ENCODE data around the gene RAP1GAP. TPM values are rescaled to one million over a fixed set of nuclear protein-coding genes. Genes with fewer than 3 reads are reported as not detected.

RAP1GAP gene
- total RNA-seq, 1 donor from 2014 or later = 62.4 TPM

- ATAC-seq (no peak), DNase-seq (no peak)
- Histone ChIP-seq H3K36me3 (peaks cover 78% of the 10 kb centered on the region), H3K27me3 (no peaks in the 10 kb centered on the region), H3K9me3 (no peaks in the 10 kb centered on the region), H3K4me1 (no peaks in the 10 kb centered on the region), H3K27ac (no peak overlapping the region), H3K4me3 (no peak overlapping the region)
- TF ChIP-seq, protein P1, sequence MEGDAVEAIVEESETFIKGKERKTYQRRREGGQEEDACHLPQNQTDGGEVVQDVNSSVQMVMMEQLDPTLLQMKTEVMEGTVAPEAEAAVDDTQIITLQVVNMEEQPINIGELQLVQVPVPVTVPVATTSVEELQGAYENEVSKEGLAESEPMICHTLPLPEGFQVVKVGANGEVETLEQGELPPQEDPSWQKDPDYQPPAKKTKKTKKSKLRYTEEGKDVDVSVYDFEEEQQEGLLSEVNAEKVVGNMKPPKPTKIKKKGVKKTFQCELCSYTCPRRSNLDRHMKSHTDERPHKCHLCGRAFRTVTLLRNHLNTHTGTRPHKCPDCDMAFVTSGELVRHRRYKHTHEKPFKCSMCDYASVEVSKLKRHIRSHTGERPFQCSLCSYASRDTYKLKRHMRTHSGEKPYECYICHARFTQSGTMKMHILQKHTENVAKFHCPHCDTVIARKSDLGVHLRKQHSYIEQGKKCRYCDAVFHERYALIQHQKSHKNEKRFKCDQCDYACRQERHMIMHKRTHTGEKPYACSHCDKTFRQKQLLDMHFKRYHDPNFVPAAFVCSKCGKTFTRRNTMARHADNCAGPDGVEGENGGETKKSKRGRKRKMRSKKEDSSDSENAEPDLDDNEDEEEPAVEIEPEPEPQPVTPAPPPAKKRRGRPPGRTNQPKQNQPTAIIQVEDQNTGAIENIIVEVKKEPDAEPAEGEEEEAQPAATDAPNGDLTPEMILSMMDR (IDR thresholded peaks at IDR 0.05) = no peak
- intact Hi-C loops (cut with DNase I) = no loop called here
Observed at GRCh38 chr1:21687081-21687529, 17.9 kb upstream of the RAP1GAP start.

DNA sequence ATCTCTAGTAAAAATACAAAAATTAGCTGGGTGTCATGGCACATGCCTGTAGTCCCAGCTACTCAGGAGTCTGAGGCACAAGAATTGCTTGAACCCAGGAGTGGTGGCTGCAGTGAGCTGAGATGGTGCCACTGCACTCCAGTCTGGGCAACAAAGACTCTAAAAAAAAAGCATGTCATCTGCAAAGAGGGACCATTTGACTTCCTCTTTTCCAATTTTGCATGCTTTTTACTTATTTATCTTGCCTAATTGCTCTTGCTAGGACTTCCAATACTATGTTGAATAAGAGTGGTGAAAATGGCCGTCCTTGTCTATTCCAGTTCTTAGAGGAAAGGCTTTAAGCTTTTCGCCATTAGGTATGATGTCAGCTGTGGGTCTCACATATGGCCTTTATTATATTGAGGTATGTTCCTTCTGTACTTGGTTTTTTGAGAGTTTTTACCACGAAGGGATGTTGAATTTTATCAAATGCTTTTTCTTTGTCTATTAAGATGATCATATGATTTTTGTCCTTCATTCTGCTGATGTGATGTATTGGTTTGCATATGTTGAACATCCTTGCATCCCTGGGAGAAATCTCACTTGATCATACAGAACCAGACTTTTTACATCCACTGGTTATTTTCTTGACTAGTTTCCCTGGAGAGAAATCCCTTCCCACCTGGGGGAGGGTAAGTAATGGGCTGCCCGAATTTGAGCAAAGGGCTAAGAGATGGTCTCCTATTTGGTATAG lies 17.0 kb upstream of the RAP1GAP start:
- DNase-seq (no peak), ATAC-seq (no peak)
- Histone ChIP-seq H3K27ac (no peak overlapping the region), H3K4me1 (no peaks in the 10 kb centered on the region), H3K27me3 (no peaks in the 10 kb centered on the region), H3K36me3 (peaks cover 82% of the 10 kb centered on the region), H3K9me3 (no peaks in the 10 kb centered on the region), H3K4me3 (no peak overlapping the region)
- intact Hi-C loops (cut with DNase I) = no loop called here
- TF ChIP-seq, protein P1 (IDR thresholded peaks at IDR 0.05) = no peak

- intact Hi-C loops (cut with DNase I) = no loop called here
- Histone ChIP-seq H3K27ac (no peak overlapping the region), H3K27me3 (no peaks in the 10 kb centered on the region), H3K36me3 (peaks cover 78% of the 10 kb centered on the region), H3K4me3 (no peak overlapping the region), H3K4me1 (no peaks in the 10 kb centered on the region), H3K9me3 (no peaks in the 10 kb centered on the region)
- ATAC-seq (no peak), DNase-seq (no peak)
- TF ChIP-seq, protein P1 (IDR thresholded peaks at IDR 0.05) = no peak
Observed at GRCh38 chr1:21681426-21681825, 12.3 kb upstream of the RAP1GAP start.

- Histone ChIP-seq H3K4me1 (no peaks in the 10 kb centered on the region), H3K27me3 (no peaks in the 10 kb centered on the region), H3K9me3 (no peaks in the 10 kb centered on the region), H3K4me3 (no peak overlapping the region), H3K36me3 (peaks cover 73% of the 10 kb centered on the region), H3K27ac (no peak overlapping the region)
- TF ChIP-seq, protein P1 (IDR thresholded peaks at IDR 0.05) = no peak
- no peak for ATAC-seq
- no peak for DNase-seq
- intact Hi-C loops (cut with DNase I) = no loop called here
Observed at GRCh38 chr1:21680918-21681317, 11.8 kb upstream of the RAP1GAP start.

GRCh38 chr1:21680381-21680780 lies 11.2 kb upstream of the RAP1GAP start:
- intact Hi-C loops (cut with DNase I) = no loop called here
- Histone ChIP-seq H3K27me3 (no peaks in the 10 kb centered on the region), H3K4me3 (no peak overlapping the region), H3K36me3 (peaks cover 67% of the 10 kb centered on the region), H3K4me1 (no peaks in the 10 kb centered on the region), H3K27ac (no peak overlapping the region), H3K9me3 (no peaks in the 10 kb centered on the region)
- TF ChIP-seq, protein P1 (IDR thresholded peaks at IDR 0.05) = no peak
- no peak for DNase-seq
- ATAC-seq = no peak

Data from upper lobe of right lung (tissue), 1 donor.